NOMO-1 treated with DMSO at 0.1 percent for 48 hours (cell line): Measurements from ENCODE around the gene ITPKC.

Experiments used
- DNase-seq: peaks from one replicate; lab custom pipeline; 2025; ENCODE audit not compliant: unreplicated experiment; lab: John Stamatoyannopoulos, UW

ITPKC gene

GRCh38 chr19:40690050-40690692 lies 26.7 kb upstream of the ITPKC start, which contains the start of gene NUMBL:
NUMBL (minus strand) TSS chr19:40690651; CDS start chr19:40690483, 168 bp downstream.
- no peak for DNase-seq

- peak; percentile 70 for DNase-seq
Observed at GRCh38 chr19:40690693-40691420, 26.1 kb upstream of the ITPKC start.

- DNase-seq: no peak
Observed at GRCh38 chr19:40691421-40692211, 25.3 kb upstream of the ITPKC start.

GRCh38 chr19:40692212-40692551 lies 24.7 kb upstream of the ITPKC start:
- no peak for DNase-seq

- no peak for DNase-seq
Observed at GRCh38 chr19:40693150-40693788, 23.6 kb upstream of the ITPKC start.

- DNase-seq: no peak
Observed at GRCh38 chr19:40693896-40694295, 23.0 kb upstream of the ITPKC start.

- DNase-seq: no peak
Observed at GRCh38 chr19:40695881-40696280, 21.0 kb upstream of the ITPKC start.

GRCh38 chr19:40697007-40697406 lies 19.9 kb upstream of the ITPKC start:
- no peak for DNase-seq

GRCh38 chr19:40700083-40700482 lies 16.8 kb upstream of the ITPKC start:
- DNase-seq: no peak

- DNase-seq: no peak
Observed at GRCh38 chr19:40701758-40702157, 15.2 kb upstream of the ITPKC start.

GRCh38 chr19:40702337-40703012 lies 14.4 kb upstream of the ITPKC start:
- DNase-seq: no peak

GRCh38 chr19:40703029-40703755 lies 13.7 kb upstream of the ITPKC start:
- DNase-seq: no peak

GRCh38 chr19:40704491-40705361 lies 12.2 kb upstream of the ITPKC start:
- DNase-seq: no peak

- DNase-seq: no peak
Observed at GRCh38 chr19:40705362-40705651, 11.6 kb upstream of the ITPKC start.

- DNase-seq: no peak
Observed at GRCh38 chr19:40705950-40706619, 10.8 kb upstream of the ITPKC start.

GRCh38 chr19:40707615-40708014 lies 9.3 kb upstream of the ITPKC start:
- no peak for DNase-seq

GRCh38 chr19:40709817-40710216 lies 7.1 kb upstream of the ITPKC start:
- no peak for DNase-seq

GRCh38 chr19:40713939-40714338 lies 3.0 kb upstream of the ITPKC start:
- no peak for DNase-seq
